Smooth muscle cell of the umbilical artery (primary cell): ENCODE data around the gene RIPK3. TPM values are rescaled to one million over a fixed set of nuclear protein-coding genes. Genes with fewer than 3 reads are reported as not detected.

Source experiments
- total RNA-seq: library from RNA; depleted of rRNA; stranded (reverse); fragments of >200 nt; gene quantifications from 2 replicates; pipeline ENCODE4 v1.2.3, GENCODE V29; 2014

The RIPK3 gene
- not detected in 2 replicates for total RNA-seq

DNA sequence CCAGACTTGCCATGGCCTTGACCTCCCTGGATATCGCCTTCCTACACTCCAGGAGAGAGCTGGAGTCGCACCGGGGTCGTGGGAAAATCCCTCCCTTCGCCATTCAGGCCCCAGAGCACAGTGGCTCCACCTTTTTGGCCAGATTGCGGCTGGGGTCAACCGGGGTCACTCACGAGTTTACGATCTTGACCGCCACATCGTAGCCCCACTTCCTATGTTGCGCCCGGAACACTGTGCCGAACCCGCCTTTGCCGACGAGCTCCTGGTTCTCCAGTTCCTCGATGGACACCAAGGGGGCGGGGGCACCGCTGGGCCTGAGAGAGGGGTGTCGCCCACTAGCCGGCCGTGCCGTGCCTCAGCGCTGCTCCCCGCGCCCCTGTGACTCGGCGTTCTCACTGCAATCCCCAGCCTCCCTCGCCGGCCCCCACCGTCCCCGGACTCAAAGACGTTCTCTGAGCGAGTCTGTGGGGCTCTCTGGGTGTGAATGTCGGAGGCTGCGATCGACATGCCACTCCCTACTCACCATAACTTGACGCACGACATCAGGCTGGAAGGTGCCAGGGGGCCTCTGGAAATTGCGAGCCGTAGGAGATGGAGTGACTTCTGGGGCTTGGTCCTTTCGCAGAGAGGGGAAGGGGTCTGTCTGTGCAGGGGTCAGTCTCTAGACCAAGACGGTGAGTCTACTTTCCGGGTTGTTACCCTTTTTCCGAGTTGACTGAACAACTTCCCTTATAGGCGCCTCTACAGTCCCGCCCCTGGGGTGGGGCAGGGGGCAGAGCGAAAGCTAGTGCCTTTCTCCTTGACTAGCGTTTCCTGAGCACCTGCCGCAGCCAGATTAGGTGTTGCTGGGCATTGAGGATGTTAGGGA, at the start of gene RIPK3:
RIPK3 (minus strand) TSS at position 708 of the 868 bp plus-strand sequence; CDS start at position 543, 165 bp downstream.

DNA sequence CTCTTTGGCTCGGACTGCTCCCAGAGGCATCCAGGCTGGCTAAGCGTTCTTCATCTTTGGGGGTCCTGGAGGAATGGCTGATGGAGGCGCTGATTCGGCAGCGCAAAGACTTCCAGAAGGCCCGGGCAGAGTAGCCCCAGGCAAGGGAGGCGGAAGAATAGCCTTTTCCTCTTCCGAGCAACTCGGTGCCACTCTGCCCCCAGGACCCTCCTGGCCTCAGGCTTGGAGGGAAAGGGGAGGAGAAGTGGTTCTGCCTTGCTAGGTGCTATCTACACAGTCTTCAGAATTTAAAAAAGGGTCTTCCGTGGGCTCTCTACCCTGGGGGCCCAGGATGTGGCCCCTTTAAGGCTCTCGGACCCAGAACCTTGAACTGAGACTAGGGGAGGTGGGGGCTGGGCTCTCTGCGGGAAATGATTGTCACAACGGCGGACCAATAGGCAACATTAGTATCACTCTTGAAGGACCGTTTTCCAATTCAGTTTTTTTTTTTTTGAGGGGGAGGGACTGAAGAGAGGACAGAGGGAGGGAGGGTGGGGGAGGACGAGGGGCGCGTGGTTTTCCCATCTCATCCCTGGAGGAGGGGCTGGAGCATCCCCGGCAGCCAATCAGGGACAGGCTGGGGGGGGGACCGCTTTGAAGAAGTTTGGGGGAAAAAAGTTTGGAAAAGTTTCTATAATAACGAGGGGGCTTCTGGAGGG, 27.9 kb upstream of the RIPK3 start, which contains the start of gene NFATC4:
NFATC4 (plus strand) TSS at position 671 of the 698 bp plus-strand sequence. CDS start 157 bp downstream, outside the sequence.

DNA sequence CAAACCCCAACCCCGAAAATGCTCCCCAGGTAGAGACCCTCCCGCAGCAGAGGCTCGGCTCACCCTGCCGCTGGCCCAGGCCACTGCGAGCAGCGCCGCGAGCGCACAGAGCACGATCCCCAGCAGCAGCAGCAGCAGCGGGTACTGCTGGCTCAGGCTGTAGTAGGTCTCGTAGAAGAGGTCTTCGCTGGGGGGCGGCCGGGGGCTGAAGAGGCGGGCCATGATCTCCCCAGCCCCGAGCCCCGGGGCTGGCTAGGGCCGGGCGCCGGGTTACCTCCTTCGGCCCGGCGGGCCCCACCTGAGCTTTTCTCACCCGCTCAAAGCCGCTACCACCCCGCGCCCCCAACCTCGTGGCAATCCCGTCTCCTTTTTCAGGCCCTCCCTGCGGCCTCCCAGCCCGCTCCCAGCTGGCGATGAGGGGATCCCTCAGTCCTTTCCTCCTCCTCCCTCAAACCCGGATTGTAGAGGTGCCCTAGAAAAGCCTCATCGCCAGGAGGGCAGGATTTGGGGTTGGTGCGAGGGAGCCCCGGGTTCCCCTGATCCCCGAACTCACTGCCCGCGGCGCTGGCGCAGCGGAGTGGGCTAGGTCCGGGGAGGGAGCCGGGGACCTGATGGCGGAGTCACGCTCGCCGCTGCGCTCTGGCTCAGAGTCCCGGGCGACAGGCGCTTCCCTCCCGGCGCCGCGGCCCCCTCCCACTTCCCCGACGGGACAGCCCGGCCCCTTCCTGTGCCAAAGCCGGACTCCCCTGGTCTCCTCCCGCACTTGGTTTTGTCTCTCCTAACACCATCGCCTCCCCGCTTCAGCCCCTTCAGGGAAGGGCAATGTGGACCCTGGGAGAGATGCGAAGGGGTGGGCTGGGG, 5.1 kb downstream of the RIPK3 start, which contains the start of gene ADCY4:
ADCY4 (minus strand) TSS at position 641 of the 861 bp plus-strand sequence; CDS start at position 222, 419 bp downstream.

DNA sequence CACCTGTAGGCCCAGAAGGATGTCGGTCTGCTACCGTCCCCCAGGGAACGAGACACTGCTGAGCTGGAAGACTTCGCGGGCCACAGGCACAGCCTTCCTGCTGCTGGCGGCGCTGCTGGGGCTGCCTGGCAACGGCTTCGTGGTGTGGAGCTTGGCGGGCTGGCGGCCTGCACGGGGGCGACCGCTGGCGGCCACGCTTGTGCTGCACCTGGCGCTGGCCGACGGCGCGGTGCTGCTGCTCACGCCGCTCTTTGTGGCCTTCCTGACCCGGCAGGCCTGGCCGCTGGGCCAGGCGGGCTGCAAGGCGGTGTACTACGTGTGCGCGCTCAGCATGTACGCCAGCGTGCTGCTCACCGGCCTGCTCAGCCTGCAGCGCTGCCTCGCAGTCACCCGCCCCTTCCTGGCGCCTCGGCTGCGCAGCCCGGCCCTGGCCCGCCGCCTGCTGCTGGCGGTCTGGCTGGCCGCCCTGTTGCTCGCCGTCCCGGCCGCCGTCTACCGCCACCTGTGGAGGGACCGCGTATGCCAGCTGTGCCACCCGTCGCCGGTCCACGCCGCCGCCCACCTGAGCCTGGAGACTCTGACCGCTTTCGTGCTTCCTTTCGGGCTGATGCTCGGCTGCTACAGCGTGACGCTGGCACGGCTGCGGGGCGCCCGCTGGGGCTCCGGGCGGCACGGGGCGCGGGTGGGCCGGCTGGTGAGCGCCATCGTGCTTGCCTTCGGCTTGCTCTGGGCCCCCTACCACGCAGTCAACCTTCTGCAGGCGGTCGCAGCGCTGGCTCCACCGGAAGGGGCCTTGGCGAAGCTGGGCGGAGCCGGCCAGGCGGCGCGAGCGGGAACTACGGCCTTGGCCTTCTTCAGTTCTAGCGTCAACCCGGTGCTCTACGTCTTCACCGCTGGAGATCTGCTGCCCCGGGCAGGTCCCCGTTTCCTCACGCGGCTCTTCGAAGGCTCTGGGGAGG, 28.9 kb downstream of the RIPK3 start, which contains the start of gene LTB4R:
LTB4R (plus strand) TSS at position 857 of the 959 bp plus-strand sequence. CDS start 4,150 bp downstream, outside the sequence.

DNA sequence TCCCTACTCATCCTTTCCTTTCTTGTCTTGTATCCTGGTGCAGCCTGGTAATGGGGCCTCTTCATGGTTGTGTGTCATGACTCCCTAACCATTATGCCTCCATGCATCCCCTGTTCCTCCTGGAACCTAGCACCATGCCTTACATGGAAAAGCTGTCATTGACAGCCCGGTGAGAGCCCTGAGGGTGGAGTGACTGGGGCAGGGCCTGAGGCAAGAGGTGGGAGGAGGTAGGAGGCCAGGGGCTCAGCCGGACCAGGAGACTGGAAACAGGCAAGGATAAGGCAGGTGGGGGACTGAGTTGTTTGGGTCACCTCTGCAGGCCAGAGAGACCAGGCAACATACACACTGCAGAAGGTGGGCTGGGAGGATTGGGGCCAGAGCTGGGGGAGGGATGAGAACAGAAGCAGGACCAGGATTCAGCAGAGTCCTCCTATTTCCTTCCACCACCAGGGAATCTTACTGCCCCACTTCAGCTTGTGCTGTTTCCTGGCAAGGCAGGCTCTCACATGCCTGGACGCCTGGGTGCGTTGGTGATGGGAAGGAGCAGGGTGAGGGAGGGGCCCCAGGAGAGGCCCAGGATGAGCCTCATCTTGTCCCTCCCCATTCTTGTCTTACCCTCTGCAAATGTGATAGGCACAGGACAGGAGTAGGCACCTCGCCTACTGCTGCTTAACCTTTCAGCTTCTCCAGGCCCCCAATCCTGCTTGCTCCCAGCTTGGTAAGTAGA, 30.1 kb downstream of the RIPK3 start, which contains the start of gene LTB4R2:
LTB4R2 (plus strand) TSS at position 603 of the 727 bp plus-strand sequence. CDS start 525 bp downstream, outside the sequence.

DNA sequence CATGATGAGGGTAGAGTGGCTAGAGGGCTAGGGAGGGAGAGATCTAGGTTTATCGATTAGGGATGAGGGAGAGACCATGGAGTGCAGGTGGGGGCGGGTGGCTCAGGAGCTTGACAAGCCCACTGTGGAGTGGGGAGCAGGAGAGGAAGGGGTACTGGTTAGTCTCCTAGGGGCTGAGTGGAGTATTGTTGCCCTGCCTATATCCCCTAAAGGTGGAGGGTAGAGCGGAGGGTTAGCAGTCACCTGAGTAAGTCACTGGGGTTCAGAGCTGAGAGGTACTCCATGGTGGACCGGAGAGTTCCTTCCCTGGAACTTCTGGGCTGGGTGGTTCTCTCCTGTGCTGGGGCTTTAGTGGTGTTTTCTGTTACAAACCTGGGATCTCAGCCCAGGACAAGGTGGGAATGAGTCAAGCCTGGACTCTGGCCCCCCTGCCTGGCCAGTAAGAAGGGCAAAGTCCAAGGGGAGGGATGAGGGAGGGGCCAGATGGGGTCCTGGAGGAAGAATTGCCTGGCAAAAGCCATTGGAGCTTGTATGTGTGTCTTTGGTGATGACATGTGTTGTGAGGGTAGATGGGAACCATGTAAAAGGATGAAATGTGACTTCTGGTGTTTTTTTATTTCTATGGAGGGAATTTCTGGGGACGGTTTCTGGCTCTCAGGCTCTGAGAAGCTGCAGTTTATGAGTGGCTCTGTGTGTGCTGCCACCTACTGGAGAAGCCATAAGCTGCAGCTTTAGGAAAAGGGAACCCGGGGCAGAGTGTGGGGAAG, 32.0 kb downstream of the RIPK3 start, which contains the start of gene CIDEB:
CIDEB (minus strand) TSS at position 403 of the 767 bp plus-strand sequence; CDS start at position 284, 119 bp downstream.

DNA sequence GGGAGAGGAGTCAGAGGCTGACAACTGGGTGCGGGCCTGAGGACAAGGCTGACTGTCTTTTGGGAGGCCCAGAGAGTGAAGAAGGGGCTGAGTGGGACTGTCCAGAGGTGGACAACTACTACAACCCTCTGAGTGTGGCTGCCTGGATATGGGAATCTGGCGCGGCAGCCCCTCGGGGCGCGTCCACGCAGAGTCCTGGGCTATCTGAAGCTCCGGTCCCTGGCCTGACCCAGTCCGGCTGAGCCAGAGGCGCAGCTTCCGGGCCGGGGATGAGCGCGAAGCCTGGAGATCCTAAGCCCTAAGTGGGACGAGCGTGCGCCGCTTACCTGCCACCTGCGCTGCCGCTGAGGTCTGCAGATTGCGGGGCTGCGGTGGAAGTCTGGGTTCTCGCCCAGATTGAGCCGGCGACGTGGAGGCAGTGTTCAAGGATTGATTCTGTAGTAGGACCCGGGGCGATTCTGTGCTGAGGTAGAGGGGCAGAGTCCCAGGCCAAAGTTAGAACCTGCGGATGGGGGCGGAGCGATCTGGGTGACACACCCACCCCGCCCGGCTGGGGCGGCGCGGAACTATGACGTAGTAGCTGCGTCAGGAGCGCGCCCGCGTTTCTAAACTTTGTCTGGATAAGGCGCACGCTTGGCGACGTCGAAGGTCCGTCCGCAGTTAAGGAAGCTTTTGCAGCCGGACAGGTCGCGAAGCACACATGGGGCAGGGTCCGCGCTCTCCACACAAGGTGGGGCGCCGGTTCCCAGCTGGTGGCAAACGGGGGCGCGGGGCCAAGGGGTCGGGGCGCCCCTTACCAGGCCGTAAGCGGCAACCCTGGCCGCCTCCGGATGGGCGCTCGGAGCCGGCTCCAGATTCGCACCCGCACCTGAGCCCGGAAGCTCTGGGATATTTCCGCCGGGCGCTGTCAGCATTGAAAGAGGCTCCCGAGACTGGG, 40.3 kb downstream of the RIPK3 start, which contains the start of the genes DHRS1 and NOP9:
DHRS1 (minus strand) TSS at position 526 of the 937 bp plus-strand sequence. CDS start 674 bp downstream, outside the sequence.
NOP9 (plus strand) TSS at position 596 of the 937 bp plus-strand sequence; CDS start at position 701, 105 bp downstream.

Other genes with a start within 250 kb of the RIPK3 start
- gene PCK2, start 245.7 kb downstream of the RIPK3 start, total RNA-seq = 26.7 TPM in 2 replicates
- gene DCAF11, start 225.2 kb downstream of the RIPK3 start, total RNA-seq = 48.4 and 54.9 TPM in 2 replicates
- 0.30 and 0.69 TPM in 2 replicates for gene NRL, start 225.0 kb downstream of the RIPK3 start, total RNA-seq
- gene FITM1, start 209.3 kb downstream of the RIPK3 start, total RNA-seq = not detected in 2 replicates
- 81.2 and 85.5 TPM in 2 replicates for gene PSME1, start 203.8 kb downstream of the RIPK3 start, total RNA-seq
- 10.4 and 16.6 TPM in 2 replicates for gene EMC9, start 198.4 kb downstream of the RIPK3 start, total RNA-seq
- 63.5 and 65.1 TPM in 2 replicates for gene PSME2, start 193.4 kb downstream of the RIPK3 start, total RNA-seq
- 28.5 and 44.6 TPM in 2 replicates for gene RNF31, start 192.5 kb downstream of the RIPK3 start, total RNA-seq
- 30.5 and 42.5 TPM in 2 replicates for gene IRF9, start 178.7 kb downstream of the RIPK3 start, total RNA-seq
- 1.2 and 1.7 TPM in 2 replicates for gene REC8, start 167.9 kb downstream of the RIPK3 start, total RNA-seq
- gene IPO4, start 151.2 kb downstream of the RIPK3 start, total RNA-seq = 36.2 and 52.9 TPM in 2 replicates
- gene TM9SF1, start 144.6 kb downstream of the RIPK3 start, total RNA-seq = 90.6 and 92.9 TPM in 2 replicates
- gene TSSK4, start 134.3 kb downstream of the RIPK3 start, total RNA-seq = 0.14 and 0.30 TPM in 2 replicates
- gene CHMP4A, start 126.5 kb downstream of the RIPK3 start, total RNA-seq = 26.1 and 33.1 TPM in 2 replicates
- 7.9 and 20.5 TPM in 2 replicates for gene MDP1, start 123.9 kb downstream of the RIPK3 start, total RNA-seq
- 158 and 162 TPM in 2 replicates for gene NEDD8, start 107.6 kb downstream of the RIPK3 start, total RNA-seq
- 66.8 and 89.7 TPM in 2 replicates for gene GMPR2, start 107.1 kb downstream of the RIPK3 start, total RNA-seq
- 45.1 and 49.5 TPM in 2 replicates for gene TINF2, start 97.4 kb downstream of the RIPK3 start, total RNA-seq
- 0.74 and 2.1 TPM in 2 replicates for gene TGM1, start 76.8 kb downstream of the RIPK3 start, total RNA-seq
- 29.7 and 35.2 TPM in 2 replicates for gene RABGGTA, start 68.4 kb downstream of the RIPK3 start, total RNA-seq
- 14.9 and 23.2 TPM in 2 replicates for gene DHRS1, start 40.2 kb downstream of the RIPK3 start, total RNA-seq
- gene NOP9, start 40.1 kb downstream of the RIPK3 start, total RNA-seq = 19.6 and 23.9 TPM in 2 replicates
- gene CIDEB, start 32.0 kb downstream of the RIPK3 start, total RNA-seq = 0.59 and 0.69 TPM in 2 replicates
- gene LTB4R2, start 29.9 kb downstream of the RIPK3 start, total RNA-seq = 2.1 and 3.5 TPM in 2 replicates
- gene LTB4R, start 28.5 kb downstream of the RIPK3 start, total RNA-seq = 0.59 and 0.78 TPM in 2 replicates
- 0.59 and 0.97 TPM in 2 replicates for gene ADCY4, start 4.9 kb downstream of the RIPK3 start, total RNA-seq
- gene NFATC4, start 28.2 kb upstream of the RIPK3 start, total RNA-seq = 29.7 and 36.8 TPM in 2 replicates
- 1.2 and 3.0 TPM in 2 replicates for gene NYNRIN, start 59.0 kb upstream of the RIPK3 start, total RNA-seq
- 1.7 and 2.7 TPM in 2 replicates for gene CBLN3, start 89.7 kb upstream of the RIPK3 start, total RNA-seq
- gene KHNYN, start 90.0 kb upstream of the RIPK3 start, total RNA-seq = 47.7 and 49.6 TPM in 2 replicates
- gene SDR39U1, start 102.8 kb upstream of the RIPK3 start, total RNA-seq = 8.2 and 13.1 TPM in 2 replicates
- gene CMA1, start 168.3 kb upstream of the RIPK3 start, total RNA-seq = not detected in 2 replicates
- gene CTSG, start 236.3 kb upstream of the RIPK3 start, total RNA-seq = not detected in 2 replicates